Measurements from ENCODE around the gene ZNF311. TPM values are rescaled to one million over a fixed set of nuclear protein-coding genes. Genes with fewer than 3 reads are reported as not detected.

Gene ZNF311
- total and polyA plus RNA-seq, 2 of the 13 experiments (the other 11 are each of a cell fraction or from before 2014, with no cell fraction given), result not detected

GRCh38 chr6:28969129-28969528, 36.0 kb downstream of the ZNF311 start (continued):
- no peak for TF ChIP-seq MXI1 (IDR thresholded peaks at IDR 0.05; ENCODE audit: borderline replicate concordance, low read depth, low read length)

- FAIRE-seq, result no peak
Measured at GRCh38 chr6:28968476-28968875, 36.6 kb downstream of the ZNF311 start.

More at GRCh38 chr6:28968476-28968875, 36.6 kb downstream of the ZNF311 start:
- Histone ChIP-seq H3K27ac (ENCODE audit: extremely low read length, insufficient read depth, low read length) (no peak overlapping the region), H4K20me1 (ENCODE audit: insufficient read depth, low read length) (no peaks in the 10 kb centered on the region), H3K36me3 (replicated peaks in 1 of 2; ENCODE audit: control insufficient read depth in 1 of 2, insufficient read depth in 2 of 2, low read length in 2 of 2) (no peaks in the 10 kb centered on the region), H3K27me3 (ENCODE audit: control insufficient read depth in 1 of 2, insufficient read depth in 2 of 2, low read length in 2 of 2) (no peaks in the 10 kb centered on the region), H3K9ac (ENCODE audit: insufficient read depth, low read depth, low read length) (no peak overlapping the region), H2AFZ (ENCODE audit: low read length) (no peak overlapping the region), H3K4me1 (ENCODE audit: insufficient read depth, low read length) (no peaks in the 10 kb centered on the region), H3K9me3 (ENCODE audit: low read length) (peaks cover 15% of the 10 kb centered on the region; the same call in 1 of the 2 replicates), H3K4me2 (ENCODE audit: low read depth, low read length) (no peak overlapping the region), H3K79me2 (ENCODE audit: insufficient read depth, low read length) (no peaks in the 10 kb centered on the region), H3K4me3 (replicated peaks in 1 of 3; ENCODE audit: insufficient read depth in 1 of 3, low read depth in 2 of 3, low read length in 3 of 3) (no peak overlapping the region)
- 35% methylated on average over 4 of the region's 4 CpGs for WGBS (ENCODE audit: low lambda C conversion rate)
- DNase-seq (ENCODE audit: low spot score), result no peak
- no peak for ATAC-seq
- ChIA-PET CTCF (ENCODE audit: low intra/inter-chr PET ratio, low total read pairs) (interaction anchor here (1.6 kb wide), 1 partner anchor 48 kb away, joined by 7 read pairs; no protein-coding TSS in a partner anchor), POLR2A (interaction anchor here (1.3 kb wide), 1 partner anchor 44 kb away, joined by 4 read pairs; the partner anchor contains the start of gene TRIM27)
- TF ChIP-seq PCBP1 (IDR thresholded peaks at IDR 0.05; ENCODE audit: borderline replicate concordance, low read depth, low read length) (no peak), HINFP (CRISPR knock-in tag; IDR thresholded peaks at IDR 0.05; ENCODE audit: low read depth) (no peak), THYN1 (CRISPR knock-in tag; IDR thresholded peaks at IDR 0.05; ENCODE audit: borderline replicate concordance, low read depth) (no peak), ZNF12 (CRISPR knock-in tag; IDR thresholded peaks at IDR 0.05) (no peak), ZNF33B (CRISPR knock-in tag; IDR thresholded peaks at IDR 0.05) (no peak), ZNF552 (CRISPR knock-in tag; IDR thresholded peaks at IDR 0.05; ENCODE audit: borderline replicate concordance) (no peak), EZH2 (conservative IDR thresholded peaks at IDR 0.05; ENCODE audit: low read depth, low read length) (no peak), ZBTB38 (CRISPR knock-in tag; IDR thresholded peaks at IDR 0.05) (no peak), MYNN (CRISPR knock-in tag; IDR thresholded peaks at IDR 0.05; ENCODE audit: low read depth) (no peak), KMT2B (CRISPR knock-in tag; IDR thresholded peaks at IDR 0.05) (no peak)
- intact Hi-C loops (cut with micrococcal nuclease; ENCODE audit: unreplicated experiment) (no loop called here), in situ Hi-C loops (cut with HindIII; ENCODE audit: extremely low pct_ligation_motif_present, low pct_unique_long_range_greater_than_20kb) (no loop called here)
- BruUV-seq (replicated peaks), result no TSS peak
